BE2C (cell line): ENCODE measurements around the gene CCDC102B.
"Not testable (repeated sequence)": the region's sequence is repeated elsewhere in the genome, so short reads cannot be mapped to it uniquely, and the experiment has no call there.

ENCODE experiments used
- DNase-seq: peaks from one replicate; pipeline ENCODE4 v3.0.0-alpha.2; 2020
- H3K27me3 ChIP-seq: fragments of 250-450 bp; sonication (Bioruptor Pico); 2 replicates; pipeline ENCODE4 v1.5.1; 2020; ENCODE audit warnings: mild to moderate bottlenecking
- H3K36me3 ChIP-seq: fragments of 250-450 bp; sonication (Bioruptor Pico); 2 replicates; pipeline ENCODE4 v1.5.1; 2020; ENCODE audit warnings: mild to moderate bottlenecking
- H3K4me1 ChIP-seq: fragments of 250-450 bp; sonication (Bioruptor Pico); 2 replicates; pipeline ENCODE4 v1.5.1; 2020
- H3K4me3 ChIP-seq: 2 replicates; pipeline ENCODE4 v1.5.1; 2011; ENCODE audit warnings: low read depth, low read length
- H3K9me3 ChIP-seq: fragments of 250-450 bp; sonication (Bioruptor Pico); 2 replicates; pipeline ENCODE4 v1.5.1; 2020
- CTCF ChIP-seq: IDR thresholded peaks from 2 replicates; pipeline ENCODE4 v1.5.1; 2012; ENCODE audit warnings: mild to moderate bottlenecking, low read depth, low read length

CCDC102B gene

GRCh38 chr18:68940039-68940438 lies 142.2 kb downstream of the CCDC102B start:
- TF ChIP-seq CTCF: no peak
- H3K27me3 ChIP-seq: no peaks in the 10 kb centered on the region
- no peak for DNase-seq
- H3K4me1 ChIP-seq: no peaks in the 10 kb centered on the region
- no peaks in the 10 kb centered on the region for H3K9me3 ChIP-seq
- no peaks in the 10 kb centered on the region for H3K36me3 ChIP-seq
- H3K4me3 ChIP-seq: no peak overlapping the region

GRCh38 chr18:68940754-68941153 lies 142.9 kb downstream of the CCDC102B start:
- no peaks in the 10 kb centered on the region for H3K9me3 ChIP-seq
- H3K4me1 ChIP-seq: no peaks in the 10 kb centered on the region
- no peaks in the 10 kb centered on the region for H3K27me3 ChIP-seq
- no peak overlapping the region for H3K4me3 ChIP-seq
- no peaks in the 10 kb centered on the region for H3K36me3 ChIP-seq
- no peak for DNase-seq
- no peak for TF ChIP-seq CTCF

- Histone ChIP-seq H3K27me3 (no peaks in the 10 kb centered on the region), H3K36me3 (no peaks in the 10 kb centered on the region), H3K9me3 (no peaks in the 10 kb centered on the region), H3K4me3 (no peak overlapping the region), H3K4me1 (no peaks in the 10 kb centered on the region)
- TF ChIP-seq CTCF: no peak
- DNase-seq: no peak
Measured at GRCh38 chr18:68942230-68942629, 144.3 kb downstream of the CCDC102B start.

- not testable (repeated sequence) for H3K4me1 ChIP-seq, H3K4me3 ChIP-seq, H3K36me3 ChIP-seq
Measured at GRCh38 chr18:68943861-68944260, 146.0 kb downstream of the CCDC102B start.

GRCh38 chr18:68944330-68944729 lies 146.4 kb downstream of the CCDC102B start:
- H3K27me3 ChIP-seq: no peaks in the 10 kb centered on the region
- H3K9me3 ChIP-seq: no peaks in the 10 kb centered on the region
- no peak for DNase-seq
- H3K4me1 ChIP-seq: no peaks in the 10 kb centered on the region
- no peaks in the 10 kb centered on the region for H3K36me3 ChIP-seq
- TF ChIP-seq CTCF: no peak
- no peak overlapping the region for H3K4me3 ChIP-seq

More at GRCh38 chr18:68943861-68944260, 146.0 kb downstream of the CCDC102B start:
- H3K9me3 ChIP-seq, DNase-seq, H3K27me3 ChIP-seq: not testable (repeated sequence)

- Histone ChIP-seq H3K9me3 (no peaks in the 10 kb centered on the region), H3K4me3 (no peak overlapping the region), H3K36me3 (no peaks in the 10 kb centered on the region), H3K27me3 (no peaks in the 10 kb centered on the region), H3K4me1 (no peaks in the 10 kb centered on the region)
- no peak for TF ChIP-seq CTCF
- no peak for DNase-seq
Measured at GRCh38 chr18:68944826-68945225, 146.9 kb downstream of the CCDC102B start.

GRCh38 chr18:68948622-68949021 lies 150.7 kb downstream of the CCDC102B start:
- Histone ChIP-seq H3K36me3 (no peaks in the 10 kb centered on the region), H3K9me3 (no peaks in the 10 kb centered on the region), H3K4me3 (no peak overlapping the region), H3K4me1 (no peaks in the 10 kb centered on the region), H3K27me3 (no peaks in the 10 kb centered on the region)
- no peak for TF ChIP-seq CTCF
- DNase-seq: no peak
